ENCODE data around the gene OPN3.
"Not testable (repeated sequence)": the region's sequence is repeated elsewhere in the genome, so short reads cannot be mapped to it uniquely, and the experiment has no call there.

The OPN3 gene

GRCh38 chr1:241640149-241640866, at the start of gene OPN3, which contains the start of gene CHML:
Gene OPN3, minus strand, starts transcription at chr1:241640369. Its CDS starts 115 bp downstream, at chr1:241640254.
Gene CHML, minus strand, starts transcription at chr1:241640369. Its CDS starts 4,603 bp downstream, at chr1:241635766.
- peak; percentile 92 to 94 for DNase-seq

- no peak for DNase-seq
These were observed 48.8 kb upstream of the OPN3 start for GRCh38 chr1:241688940-241689368.

- DNase-seq, result no peak
These were observed 43.9 kb upstream of the OPN3 start for GRCh38 chr1:241684108-241684507.

GRCh38 chr1:241682921-241683320, 42.8 kb upstream of the OPN3 start:
- DNase-seq, result no peak

- DNase-seq, result not testable (repeated sequence)
These were observed 41.8 kb upstream of the OPN3 start for GRCh38 chr1:241681861-241682448.

GRCh38 chr1:241679961-241680360, 39.8 kb upstream of the OPN3 start:
- no peak for DNase-seq

GRCh38 chr1:241679404-241679803, 39.2 kb upstream of the OPN3 start:
- no peak for DNase-seq

GRCh38 chr1:241678536-241678935, 38.4 kb upstream of the OPN3 start:
- DNase-seq, result no peak

- DNase-seq, result peak; percentile 1 to 53
These were observed 37.0 kb upstream of the OPN3 start for GRCh38 chr1:241677201-241677600.

GRCh38 chr1:241675983-241676382, 35.8 kb upstream of the OPN3 start:
- no peak for DNase-seq

GRCh38 chr1:241674805-241675384, 34.7 kb upstream of the OPN3 start:
- DNase-seq, result no peak

- no peak for DNase-seq
These were observed 32.1 kb upstream of the OPN3 start for GRCh38 chr1:241672301-241672700.

- no peak for DNase-seq
These were observed 26.2 kb upstream of the OPN3 start for GRCh38 chr1:241666419-241666818.

- no peak for DNase-seq
These were observed 20.3 kb upstream of the OPN3 start for GRCh38 chr1:241660424-241660972.

GRCh38 chr1:241659016-241659415, 18.8 kb upstream of the OPN3 start:
- DNase-seq, result not testable (repeated sequence)

GRCh38 chr1:241658081-241658793, 18.1 kb upstream of the OPN3 start:
- no peak for DNase-seq

GRCh38 chr1:241654641-241655040, 14.5 kb upstream of the OPN3 start:
- no peak for DNase-seq

- DNase-seq, result no peak
These were observed 13.8 kb upstream of the OPN3 start for GRCh38 chr1:241654019-241654418.

GRCh38 chr1:241652012-241652411, 11.8 kb upstream of the OPN3 start, which contains the start of gene WDR64:
Gene WDR64, plus strand, starts transcription at chr1:241652281. Its CDS starts 204 bp downstream, at chr1:241652485.
- DNase-seq, result no peak

GRCh38 chr1:241648159-241648558, 8.0 kb upstream of the OPN3 start:
- no peak for DNase-seq

- no peak for DNase-seq
These were observed 7.5 kb upstream of the OPN3 start for GRCh38 chr1:241647658-241648057.

- no peak for DNase-seq
These were observed 6.0 kb upstream of the OPN3 start for GRCh38 chr1:241646201-241646600.

- no peak for DNase-seq
These were observed 5.0 kb upstream of the OPN3 start for GRCh38 chr1:241645199-241645598.

All from CD4-positive, alpha-beta T cell treated with Interleukin-1 beta for 1 hour (primary cell).